Measurements from ENCODE around the gene BTBD2.

The BTBD2 gene

GRCh38 chr19:2026770-2027169 lies 11.3 kb upstream of the BTBD2 start:
- ATAC-seq: no peak
- TF ChIP-seq CSRNP3 (CRISPR knock-in tag; IDR thresholded peaks at IDR 0.05) (no peak), CREB5 (CRISPR knock-in tag; IDR thresholded peaks at IDR 0.05; ENCODE audit: low read depth) (no peak), ZFP3 (CRISPR knock-in tag; IDR thresholded peaks at IDR 0.05) (no peak), ZFP30 (CRISPR knock-in tag; IDR thresholded peaks at IDR 0.05) (no peak), RARB (CRISPR knock-in tag; IDR thresholded peaks at IDR 0.05) (no peak), TCF4 (CRISPR knock-in tag; IDR thresholded peaks at IDR 0.05; ENCODE audit: borderline replicate concordance) (no peak), ZC3H10 (CRISPR knock-in tag; IDR thresholded peaks at IDR 0.05) (no peak), TSHZ2 (CRISPR knock-in tag; IDR thresholded peaks at IDR 0.05) (no peak), GLIS3 (CRISPR knock-in tag; IDR thresholded peaks at IDR 0.05) (no peak), BACH2 (CRISPR knock-in tag; IDR thresholded peaks at IDR 0.05; ENCODE audit: borderline replicate concordance) (no peak), ZNF8 (CRISPR knock-in tag; IDR thresholded peaks at IDR 0.05) (no peak), PPARA (CRISPR knock-in tag; IDR thresholded peaks at IDR 0.05; ENCODE audit: borderline replicate concordance) (no peak), SNAI2 (CRISPR knock-in tag; IDR thresholded peaks at IDR 0.05) (no peak), CSDC2 (CRISPR knock-in tag; IDR thresholded peaks at IDR 0.05) (no peak), TOX (CRISPR knock-in tag; IDR thresholded peaks at IDR 0.05; ENCODE audit: borderline replicate concordance) (no peak), OSR1 (CRISPR knock-in tag; IDR thresholded peaks at IDR 0.05) (no peak), ZNF70 (CRISPR knock-in tag; IDR thresholded peaks at IDR 0.05) (no peak), ESRRG (CRISPR knock-in tag; IDR thresholded peaks at IDR 0.05) (no peak), PATZ1 (CRISPR knock-in tag; IDR thresholded peaks at IDR 0.05; ENCODE audit: borderline replicate concordance) (no peak)

GRCh38 chr19:2022289-2022688 lies 6.8 kb upstream of the BTBD2 start:
- TF ChIP-seq RARB (CRISPR knock-in tag; IDR thresholded peaks at IDR 0.05) (no peak), ZC3H10 (CRISPR knock-in tag; IDR thresholded peaks at IDR 0.05) (no peak), PATZ1 (CRISPR knock-in tag; IDR thresholded peaks at IDR 0.05; ENCODE audit: borderline replicate concordance) (no peak), ZFP3 (CRISPR knock-in tag; IDR thresholded peaks at IDR 0.05) (no peak)
- no peak for ATAC-seq

- no peak for TF ChIP-seq ESRRG (CRISPR knock-in tag; IDR thresholded peaks at IDR 0.05)
- TF ChIP-seq TCF4 (CRISPR knock-in tag; IDR thresholded peaks at IDR 0.05; ENCODE audit: borderline replicate concordance): no peak
- no peak for TF ChIP-seq TOX (CRISPR knock-in tag; IDR thresholded peaks at IDR 0.05; ENCODE audit: borderline replicate concordance)
- no peak for TF ChIP-seq PATZ1 (CRISPR knock-in tag; IDR thresholded peaks at IDR 0.05; ENCODE audit: borderline replicate concordance)
- no peak for TF ChIP-seq CSDC2 (CRISPR knock-in tag; IDR thresholded peaks at IDR 0.05)
- no peak for TF ChIP-seq ZNF70 (CRISPR knock-in tag; IDR thresholded peaks at IDR 0.05)
- no peak for TF ChIP-seq CSRNP3 (CRISPR knock-in tag; IDR thresholded peaks at IDR 0.05)
- no peak for TF ChIP-seq BACH2 (CRISPR knock-in tag; IDR thresholded peaks at IDR 0.05; ENCODE audit: borderline replicate concordance)
- no peak for TF ChIP-seq ZFP3 (CRISPR knock-in tag; IDR thresholded peaks at IDR 0.05)
- TF ChIP-seq ZNF565 (CRISPR knock-in tag; conservative IDR thresholded peaks at IDR 0.05; ENCODE audit: low read depth): no peak
- no peak for ATAC-seq
These were observed 6.1 kb upstream of the BTBD2 start for GRCh38 chr19:2021453-2022140.
